DOHH2 (cell line): ENCODE data around the gene LAMA5.

Source experiments
- EZH2phosphoT487 ChIP-seq: fragments of 200-600 bp; sonication (generic); IDR thresholded peaks from 2 replicates; pipeline ENCODE4 v1.6.1; 2017; ENCODE audit warnings: borderline replicate concordance, mild to moderate bottlenecking, antibody characterized with exemption, low read length, moderate library complexity, mixed read lengths
- TF ChIP-seq, protein P1 (sequence below): fragments of 200-600 bp; sonication (generic); IDR thresholded peaks from one replicate; pipeline ENCODE4 v1.5.1; 2014; ENCODE audit warnings: antibody characterized with exemption, mild to moderate bottlenecking, low read depth, low read length; ENCODE audit not compliant: poor library complexity, severe bottlenecking

DNA sequence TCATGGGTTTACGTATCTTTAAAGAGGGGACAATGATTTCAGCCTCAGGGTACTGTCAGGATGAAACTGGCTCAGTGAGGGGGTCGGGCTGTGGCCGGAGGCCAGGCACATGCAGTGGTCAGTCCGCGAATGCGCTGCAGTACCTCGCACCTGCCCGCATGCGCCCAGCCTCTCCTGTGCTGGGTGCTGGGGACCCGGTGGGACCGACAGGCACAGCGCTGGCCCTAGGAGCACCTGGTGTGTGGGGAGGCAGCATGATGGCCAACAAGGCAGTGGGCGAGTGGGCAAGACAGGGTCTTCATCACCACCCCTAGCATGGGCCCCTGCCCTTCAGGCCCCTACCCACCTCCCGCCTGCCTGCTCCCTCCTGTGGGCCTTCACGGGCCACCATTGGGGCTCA lies 40.9 kb upstream of the LAMA5 start:
- TF ChIP-seq, protein P1, sequence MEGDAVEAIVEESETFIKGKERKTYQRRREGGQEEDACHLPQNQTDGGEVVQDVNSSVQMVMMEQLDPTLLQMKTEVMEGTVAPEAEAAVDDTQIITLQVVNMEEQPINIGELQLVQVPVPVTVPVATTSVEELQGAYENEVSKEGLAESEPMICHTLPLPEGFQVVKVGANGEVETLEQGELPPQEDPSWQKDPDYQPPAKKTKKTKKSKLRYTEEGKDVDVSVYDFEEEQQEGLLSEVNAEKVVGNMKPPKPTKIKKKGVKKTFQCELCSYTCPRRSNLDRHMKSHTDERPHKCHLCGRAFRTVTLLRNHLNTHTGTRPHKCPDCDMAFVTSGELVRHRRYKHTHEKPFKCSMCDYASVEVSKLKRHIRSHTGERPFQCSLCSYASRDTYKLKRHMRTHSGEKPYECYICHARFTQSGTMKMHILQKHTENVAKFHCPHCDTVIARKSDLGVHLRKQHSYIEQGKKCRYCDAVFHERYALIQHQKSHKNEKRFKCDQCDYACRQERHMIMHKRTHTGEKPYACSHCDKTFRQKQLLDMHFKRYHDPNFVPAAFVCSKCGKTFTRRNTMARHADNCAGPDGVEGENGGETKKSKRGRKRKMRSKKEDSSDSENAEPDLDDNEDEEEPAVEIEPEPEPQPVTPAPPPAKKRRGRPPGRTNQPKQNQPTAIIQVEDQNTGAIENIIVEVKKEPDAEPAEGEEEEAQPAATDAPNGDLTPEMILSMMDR, result no peak
- no peak for TF ChIP-seq EZH2phosphoT487
